Activated CD4-positive, alpha-beta T cell treated with anti-CD3 and anti-CD28 coated beads for 24 hours (primary cell): ENCODE measurements around the gene BBX.

Experiments used
- DNase-seq, 2 donors: peaks; one replicate each; pipeline ENCODE4 v3.0.0-alpha.2; 2020; ENCODE audit warnings: low read depth in 2 of 2

Gene BBX

GRCh38 chr3:107598926-107599771 is 76.4 kb downstream of the BBX start:
- peak; percentile 4 to 18 for DNase-seq

GRCh38 chr3:107599772-107600145 is 77.0 kb downstream of the BBX start:
- no peak for DNase-seq

GRCh38 chr3:107600780-107601179 is 78.0 kb downstream of the BBX start:
- DNase-seq, result no peak

DNA sequence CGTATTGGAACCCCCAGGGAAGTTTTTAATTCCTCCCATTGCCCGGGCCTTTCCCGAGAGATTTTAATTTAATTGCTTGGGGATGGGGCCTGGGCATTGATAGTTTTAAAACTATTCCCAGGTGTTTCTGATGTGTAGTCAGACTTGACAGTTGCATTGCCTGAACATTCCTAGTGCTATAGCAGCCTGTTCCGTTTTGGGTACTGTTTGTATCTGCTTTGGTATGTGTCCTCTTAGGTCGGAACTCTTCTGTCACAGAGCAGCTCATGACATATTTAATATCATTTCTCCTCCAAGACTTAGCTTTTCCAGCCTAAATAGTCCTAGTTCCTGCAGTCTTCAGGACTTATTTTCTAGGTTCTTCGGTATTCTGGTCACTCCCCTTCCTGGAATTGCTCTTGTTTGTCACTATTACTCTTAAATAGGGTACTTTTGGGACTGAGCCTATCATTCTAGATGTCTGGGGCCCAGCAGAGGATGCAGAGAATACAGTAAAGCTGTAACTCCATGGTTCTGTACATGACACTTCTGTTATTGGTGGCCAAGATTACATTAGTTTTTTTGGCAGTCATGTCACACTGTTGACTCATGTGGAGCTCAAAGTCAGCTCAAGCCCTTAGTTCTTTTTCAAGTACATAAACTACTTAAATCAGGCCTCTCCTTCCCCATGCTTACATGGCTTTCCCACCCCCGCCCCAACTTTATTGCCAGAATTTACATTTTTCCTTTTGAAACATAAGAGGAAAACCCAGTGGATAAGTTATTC is 81.5 kb downstream of the BBX start:
- no peak for DNase-seq

GRCh38 chr3:107611775-107612469 is 89.2 kb downstream of the BBX start:
- DNase-seq, result no peak

DNA sequence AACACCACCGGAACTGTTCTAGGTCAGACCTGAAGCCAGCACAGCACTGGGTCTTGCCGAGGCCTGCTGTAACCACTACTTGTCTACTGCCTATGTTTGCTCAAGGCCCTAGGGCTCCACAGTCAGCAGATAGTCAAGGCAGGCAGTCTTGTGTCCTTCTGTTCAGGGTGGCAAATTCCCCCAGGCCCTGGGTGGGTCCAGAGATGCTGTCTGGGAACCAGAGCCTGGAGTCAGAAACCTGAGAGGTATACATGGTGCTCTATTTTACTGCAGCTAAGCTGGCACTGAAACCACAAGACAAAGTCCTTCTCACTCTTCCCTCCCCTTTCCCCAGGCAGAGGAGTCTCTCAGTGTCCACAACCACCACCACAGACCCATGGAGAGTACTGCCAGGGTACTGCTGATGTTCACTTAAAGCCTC is 89.9 kb downstream of the BBX start:
- no peak for DNase-seq

DNA sequence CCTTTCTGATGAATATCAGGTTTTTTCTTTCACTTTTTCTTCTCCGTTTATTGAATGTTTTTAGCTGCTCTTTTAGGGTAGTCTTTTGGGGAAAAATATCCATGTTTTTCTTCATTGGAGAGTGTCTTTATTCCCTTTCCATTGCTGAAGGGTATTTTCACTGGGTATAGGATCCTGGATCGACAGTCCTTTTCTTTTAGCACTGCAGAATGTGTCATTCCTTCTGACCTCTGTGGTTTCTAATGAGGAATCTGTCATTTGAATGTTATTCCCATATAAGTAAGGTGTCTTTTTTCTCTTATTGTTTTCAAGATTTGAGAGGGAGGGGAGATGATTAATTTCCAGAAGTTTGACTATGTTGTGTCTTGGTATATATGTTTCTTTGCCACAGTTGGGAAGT is 96.8 kb downstream of the BBX start:
- DNase-seq, result no peak

- no peak for DNase-seq
Measured at GRCh38 chr3:107620534-107620933, 97.8 kb downstream of the BBX start.

DNA sequence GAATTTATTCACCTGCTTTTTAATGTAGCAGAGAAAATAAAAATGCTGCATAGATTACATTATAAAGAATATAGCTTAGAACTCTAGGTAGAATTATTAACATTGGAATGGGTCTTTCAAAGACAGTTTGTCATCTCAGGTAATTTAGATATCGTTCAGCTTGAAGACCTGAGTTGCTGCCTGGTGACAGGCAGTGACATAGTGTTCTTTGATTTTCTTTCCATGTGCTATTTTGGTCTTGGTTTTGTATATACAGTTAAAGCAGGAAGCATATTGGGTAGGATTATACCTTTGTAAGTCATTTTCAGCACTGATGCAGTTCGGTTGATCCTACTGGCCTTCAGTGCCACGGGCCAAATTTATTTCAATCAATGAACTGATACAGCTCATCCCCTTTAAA is 98.7 kb downstream of the BBX start:
- no peak for DNase-seq

DNA sequence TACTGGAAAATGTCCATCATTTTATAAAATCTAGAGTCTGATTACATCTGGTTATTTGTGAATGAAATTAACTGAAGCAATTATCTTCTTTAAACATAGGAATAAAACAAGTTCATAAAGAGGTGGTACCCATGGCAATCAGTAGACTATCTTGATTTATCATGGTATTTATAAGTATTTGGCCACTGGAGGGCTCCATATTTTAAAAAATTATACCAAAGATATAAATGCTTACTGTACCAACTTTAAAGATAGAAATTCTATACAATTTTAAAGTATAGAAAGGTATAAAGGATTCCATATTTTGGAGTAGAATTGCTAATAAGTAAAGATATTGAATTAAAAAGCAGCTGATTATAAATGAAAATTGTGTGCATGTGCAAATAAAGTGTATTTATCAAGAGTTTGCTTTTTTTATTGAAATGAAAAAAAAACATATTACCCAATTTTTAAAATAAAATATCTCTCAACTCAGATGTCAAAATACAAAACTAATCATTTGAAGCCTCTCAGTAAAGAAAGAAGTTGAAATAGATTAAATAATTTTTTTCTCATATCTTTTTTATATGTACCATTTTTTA is 105.3 kb downstream of the BBX start:
- DNase-seq, result no peak

- no peak for DNase-seq
Measured at GRCh38 chr3:107629566-107629965, 106.8 kb downstream of the BBX start.

- no peak for DNase-seq
Measured at GRCh38 chr3:107630779-107631178, 108.0 kb downstream of the BBX start.

GRCh38 chr3:107632576-107632975 is 109.8 kb downstream of the BBX start:
- no peak for DNase-seq

DNA sequence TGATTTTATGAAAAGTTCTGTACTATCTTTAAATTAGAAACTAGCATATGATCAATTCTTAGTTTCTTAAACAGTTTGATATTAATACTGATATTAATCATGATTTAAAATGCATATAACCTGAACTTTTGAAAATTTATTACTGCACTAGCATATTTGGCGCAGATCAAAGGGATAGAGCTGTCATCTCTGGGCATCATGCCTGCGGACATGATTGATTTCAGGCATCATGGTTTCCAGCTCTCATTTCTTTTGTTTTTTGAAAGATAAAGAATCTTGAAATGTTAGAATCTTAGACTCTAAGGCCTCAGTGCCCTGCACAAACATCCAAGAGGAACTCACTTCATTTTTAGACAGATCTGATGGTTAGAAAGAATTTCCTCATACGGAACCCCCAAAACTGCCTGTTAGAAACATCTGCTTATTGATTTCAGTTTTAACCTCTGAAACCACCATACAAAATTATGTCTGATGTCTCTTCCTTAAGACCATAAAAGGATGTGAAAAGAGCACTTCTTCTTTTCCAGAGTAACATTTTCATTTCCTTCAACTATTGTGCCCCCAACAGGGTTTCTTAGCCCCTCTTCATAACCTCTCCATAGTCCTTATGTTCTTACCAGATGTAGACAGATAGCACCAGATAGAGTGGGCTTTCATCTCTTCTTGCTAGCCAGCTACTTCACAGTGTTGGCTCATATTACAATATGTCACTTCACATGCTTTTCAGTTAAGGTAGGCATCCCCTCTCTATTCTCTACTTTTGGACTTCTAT is 110.8 kb downstream of the BBX start:
- no peak for DNase-seq

DNA sequence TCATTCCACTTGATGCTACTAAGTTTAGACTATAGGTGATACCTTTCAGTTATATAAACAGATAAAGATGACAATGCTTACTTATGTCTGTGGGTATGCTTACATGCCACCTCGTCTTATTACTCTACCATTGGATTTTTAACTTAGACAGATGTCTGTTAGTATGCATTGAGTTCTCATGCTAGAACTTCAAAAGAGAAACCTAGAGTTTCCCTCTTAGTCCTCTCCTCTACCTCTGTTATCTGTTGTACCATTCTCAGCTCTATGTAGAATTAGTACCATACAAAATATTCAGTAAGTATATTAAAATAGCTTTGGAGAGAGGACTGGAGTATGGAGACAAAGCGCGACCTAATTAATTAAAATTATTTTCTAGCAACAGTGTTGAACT is 111.3 kb downstream of the BBX start:
- DNase-seq, result no peak

DNA sequence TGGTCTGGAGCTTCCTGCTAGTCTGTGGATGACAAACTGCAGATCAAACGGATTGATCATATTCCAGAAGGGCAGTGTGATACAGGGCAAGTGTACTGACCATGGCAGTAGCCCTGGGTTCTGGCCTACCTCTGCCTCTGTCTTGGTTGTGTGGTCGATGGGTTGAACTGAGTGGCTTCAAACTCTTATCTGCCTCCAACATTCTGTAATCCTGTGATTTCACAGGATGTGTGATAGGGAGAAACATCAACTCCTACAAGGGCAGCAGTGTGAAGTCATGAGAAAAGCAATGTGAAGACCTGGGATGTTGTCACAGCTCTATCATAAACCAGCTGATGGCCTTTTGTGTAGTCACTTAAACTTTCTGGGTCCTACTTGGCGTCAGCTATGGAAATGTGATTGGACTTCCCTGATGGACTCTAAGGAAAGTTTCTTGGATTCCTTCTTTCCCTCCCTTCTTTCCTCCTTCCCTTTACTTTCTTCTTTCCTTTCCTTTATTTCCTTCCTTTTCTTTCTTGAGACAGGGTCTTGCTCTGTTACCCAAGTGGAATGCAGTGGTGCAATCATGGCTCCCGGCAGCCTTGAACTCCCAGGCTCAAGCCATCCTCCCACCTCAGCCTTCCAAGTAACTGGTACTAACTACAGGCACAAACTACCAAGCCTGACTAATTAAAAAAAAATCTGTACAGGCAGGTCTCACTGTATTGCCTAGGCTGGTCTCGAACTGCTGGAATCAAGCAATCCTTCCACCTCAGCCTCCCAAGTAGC is 114.8 kb downstream of the BBX start:
- no peak for DNase-seq

DNA sequence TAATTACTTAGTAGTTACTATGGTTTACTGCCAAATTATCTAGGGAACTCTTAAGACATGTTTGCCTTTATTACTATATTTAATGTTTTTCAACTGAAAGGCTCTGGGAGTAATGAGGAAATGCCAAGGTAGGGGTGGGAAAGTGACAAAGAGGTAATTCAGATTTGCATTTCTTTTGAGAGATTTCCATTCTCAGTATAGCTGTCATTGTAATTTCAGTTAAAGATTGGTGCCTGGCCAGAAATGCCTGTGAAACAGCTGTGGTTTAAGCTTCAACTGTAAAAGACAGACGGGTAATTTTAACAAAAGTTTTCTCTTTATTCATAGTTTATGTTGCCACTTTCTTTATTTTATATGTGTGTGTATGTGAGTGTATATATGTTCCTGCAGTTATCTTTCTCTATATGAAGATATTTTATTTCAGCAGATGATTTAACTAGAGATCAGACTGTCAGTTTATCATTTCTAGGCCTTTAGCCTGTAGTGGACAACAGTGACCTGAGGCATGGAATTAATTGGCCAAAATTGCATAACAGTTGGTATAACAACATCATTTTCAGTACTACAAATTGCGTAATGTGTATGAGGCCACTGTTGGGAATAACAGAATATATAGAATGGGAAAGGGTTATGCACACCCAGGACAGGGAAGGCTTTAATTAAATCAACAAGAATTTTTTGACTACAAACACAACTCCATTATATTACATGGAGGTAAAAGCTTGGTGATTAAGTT is 119.0 kb downstream of the BBX start:
- DNase-seq, result no peak

DNA sequence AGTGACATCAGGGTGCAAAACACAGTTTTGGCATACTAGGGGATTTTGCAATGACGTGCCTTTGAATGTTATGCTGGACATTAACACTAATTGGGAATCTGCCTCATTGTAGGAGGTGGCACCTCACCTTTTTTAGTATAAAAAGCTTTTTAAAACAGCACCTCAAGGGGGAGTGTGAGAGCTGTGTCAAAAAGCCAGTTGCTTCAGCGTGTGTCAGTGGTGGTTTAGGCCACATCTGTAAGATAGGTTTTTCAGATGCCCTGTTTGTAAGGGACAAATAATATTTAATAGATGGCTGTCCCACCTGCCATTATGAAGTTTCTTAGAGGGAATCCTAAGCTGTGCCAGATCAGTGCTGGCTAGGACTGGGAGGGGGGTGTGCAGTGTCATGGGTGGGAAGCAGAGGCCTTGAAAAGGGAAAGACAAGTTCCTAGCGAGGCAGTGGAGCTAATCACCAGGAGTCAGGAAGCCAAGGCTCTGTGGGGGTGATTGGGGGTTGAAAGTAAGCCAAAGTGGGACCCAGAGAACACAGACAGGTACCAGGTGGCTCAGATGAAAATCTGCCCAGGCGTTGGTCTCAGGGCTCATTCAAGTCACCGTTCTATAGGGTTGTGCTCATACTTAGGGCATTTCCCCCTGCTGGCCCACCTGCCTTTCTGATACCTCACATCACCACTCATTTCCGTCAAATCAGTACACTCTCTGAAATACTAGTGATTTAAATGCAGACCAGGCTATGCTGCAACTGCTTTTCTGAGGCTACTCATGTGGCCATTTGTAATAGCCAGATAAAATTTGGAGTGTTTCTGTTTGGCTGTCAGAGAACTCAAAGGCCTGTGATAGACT is 120.5 kb downstream of the BBX start:
- no peak for DNase-seq

DNA sequence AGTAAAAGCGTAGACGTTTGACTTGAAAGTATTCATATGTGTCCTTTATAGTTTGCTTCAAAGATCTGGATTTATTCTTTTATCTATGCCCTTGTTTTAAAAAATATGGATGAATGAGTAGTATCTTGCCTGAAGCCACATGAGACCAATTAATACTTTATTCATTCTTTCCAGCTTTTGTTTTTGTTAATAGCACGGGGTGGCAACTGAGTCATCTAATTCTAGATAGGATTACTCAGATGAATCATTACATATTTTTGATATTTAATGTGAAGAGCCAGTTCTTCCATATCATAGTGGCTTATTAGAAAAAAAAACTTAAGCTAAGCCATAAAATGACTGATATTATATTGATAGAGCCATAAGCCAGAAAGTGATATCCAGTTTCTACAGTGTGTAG is 121.9 kb downstream of the BBX start:
- no peak for DNase-seq
